HG03196 (cell line): ENCODE results near the gene PCNT.
"Not testable (repeated sequence)": the region's sequence is repeated elsewhere in the genome, so short reads cannot be mapped to it uniquely, and the experiment has no call there.

Experiments
- ATAC-seq: cut with Tn5 transposase; IDR thresholded peaks from one replicate; pipeline ENCODE4 v1.9.1; 2021; ENCODE audit not compliant: unreplicated experiment

PCNT gene

DNA sequence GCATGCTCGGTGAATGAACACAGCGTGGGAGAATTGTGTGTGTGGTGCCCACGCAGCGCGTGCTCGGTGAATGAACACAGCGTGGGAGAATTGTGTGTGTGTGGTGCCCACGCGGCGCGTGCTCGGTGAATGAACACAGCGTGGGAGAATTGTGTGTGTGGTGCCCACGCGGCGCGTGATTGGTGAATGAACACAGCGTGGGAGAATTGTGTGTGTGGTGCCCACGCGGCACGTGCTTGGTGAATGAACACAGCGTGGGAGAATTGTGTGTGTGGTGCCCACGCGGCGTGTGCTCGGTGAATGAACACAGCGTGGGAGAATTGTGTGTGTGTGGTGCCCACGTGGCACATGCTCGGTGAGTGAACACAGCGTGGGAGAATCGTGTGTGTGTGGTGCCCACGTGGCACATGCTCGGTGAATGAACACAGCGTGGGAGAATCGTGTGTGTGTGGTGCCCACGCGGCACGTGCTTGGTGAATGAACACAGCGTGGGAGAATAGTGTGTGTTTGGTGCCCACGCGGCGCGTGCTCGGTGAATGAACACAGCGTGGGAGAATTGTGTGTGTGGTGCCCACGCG lies 79.4 kb downstream of the PCNT start:
- not testable (repeated sequence) for ATAC-seq

DNA sequence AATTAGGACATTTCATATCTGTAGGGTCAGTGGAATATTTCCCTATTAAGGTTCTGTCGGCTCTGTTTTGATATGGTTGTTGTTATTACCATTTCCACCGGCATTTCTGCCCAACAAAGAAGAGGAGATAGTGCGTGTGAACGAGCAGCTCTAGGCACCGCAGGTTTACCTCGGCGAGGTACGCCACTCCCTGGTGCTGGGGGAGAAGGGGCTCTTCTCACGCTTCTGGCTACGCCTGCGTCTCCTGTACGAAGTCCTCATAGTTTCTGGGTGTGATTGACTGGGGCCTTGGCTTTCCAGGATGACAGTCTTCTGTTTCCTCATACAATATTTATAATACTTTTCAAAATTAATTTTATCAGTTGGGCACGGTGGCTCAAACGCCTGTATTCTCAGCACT lies 80.3 kb downstream of the PCNT start:
- no peak for ATAC-seq

DNA sequence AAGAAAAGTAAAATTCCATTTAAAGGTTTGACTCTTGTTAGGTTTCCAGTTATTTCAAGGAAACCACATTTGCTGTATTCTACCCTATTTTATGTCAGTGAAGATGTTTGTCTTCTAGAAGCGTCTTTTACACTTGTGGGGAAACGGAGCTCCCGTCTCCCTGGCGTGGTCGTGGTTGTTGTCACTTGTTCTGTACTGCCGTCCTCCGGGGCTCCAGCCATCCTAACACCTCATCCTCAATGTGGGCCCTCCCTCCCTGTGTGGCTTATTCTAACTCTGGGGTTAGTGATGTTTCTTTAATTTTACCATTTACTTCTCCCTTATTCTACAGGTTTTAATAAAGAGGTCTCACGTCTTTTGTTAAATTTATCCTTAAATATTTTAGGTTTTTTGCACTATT lies 82.0 kb downstream of the PCNT start:
- no peak for ATAC-seq

DNA sequence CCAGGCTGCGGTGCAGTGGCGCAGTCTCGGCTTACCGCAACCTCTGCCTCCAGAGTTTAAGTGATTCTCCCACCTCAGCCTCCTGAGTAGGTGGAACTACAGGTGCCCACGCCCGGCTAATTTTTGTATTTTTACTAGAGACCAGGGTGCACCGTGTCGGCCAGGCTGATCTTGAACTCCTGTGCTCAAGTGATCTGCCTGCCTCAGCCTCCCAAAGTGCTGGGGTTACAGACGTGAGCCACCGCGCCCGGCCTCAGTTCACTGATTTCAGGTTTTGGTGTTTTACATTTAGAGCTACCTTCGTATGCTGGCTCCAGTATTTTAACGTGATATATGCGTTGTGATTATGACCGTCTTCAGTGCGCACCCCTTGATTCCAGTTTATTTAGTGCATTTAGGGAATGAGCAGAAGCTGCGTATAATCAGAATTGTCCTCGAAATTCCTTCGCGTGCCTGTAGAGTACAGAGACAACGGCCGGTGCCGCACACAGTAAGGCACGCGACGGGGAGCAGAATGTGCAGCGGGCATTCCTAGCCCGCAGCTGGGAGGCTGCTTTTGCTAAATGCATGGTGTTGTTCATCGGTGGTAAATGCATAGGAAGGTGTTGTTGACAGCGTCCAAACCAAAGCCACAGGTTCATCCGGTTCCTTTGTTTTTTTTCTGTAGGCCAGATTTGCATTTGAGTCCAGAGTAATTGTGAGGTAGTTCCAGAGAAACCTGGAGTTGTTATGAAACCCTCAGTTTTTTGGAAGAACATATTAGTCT lies 85.9 kb downstream of the PCNT start:
- no peak for ATAC-seq

DNA sequence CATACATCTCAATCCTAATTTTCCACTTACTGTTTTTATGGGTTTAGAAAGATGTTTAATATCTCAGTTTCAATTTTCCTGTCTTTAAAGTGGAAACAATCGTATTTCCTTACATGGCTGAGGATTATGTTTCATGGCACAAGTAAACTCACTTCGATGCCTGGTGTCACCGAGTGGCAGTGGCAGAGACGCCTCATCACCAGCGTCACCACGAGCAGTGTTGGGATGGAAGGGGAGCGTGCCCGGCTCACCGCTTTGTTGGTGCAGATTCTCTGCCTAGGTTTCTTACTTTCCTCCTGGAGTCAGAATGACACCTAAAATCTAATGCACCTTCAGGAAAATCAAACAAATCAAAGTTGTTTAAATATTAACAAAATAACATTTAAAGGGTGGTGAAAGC lies 86.6 kb downstream of the PCNT start:
- ATAC-seq = no peak

DNA sequence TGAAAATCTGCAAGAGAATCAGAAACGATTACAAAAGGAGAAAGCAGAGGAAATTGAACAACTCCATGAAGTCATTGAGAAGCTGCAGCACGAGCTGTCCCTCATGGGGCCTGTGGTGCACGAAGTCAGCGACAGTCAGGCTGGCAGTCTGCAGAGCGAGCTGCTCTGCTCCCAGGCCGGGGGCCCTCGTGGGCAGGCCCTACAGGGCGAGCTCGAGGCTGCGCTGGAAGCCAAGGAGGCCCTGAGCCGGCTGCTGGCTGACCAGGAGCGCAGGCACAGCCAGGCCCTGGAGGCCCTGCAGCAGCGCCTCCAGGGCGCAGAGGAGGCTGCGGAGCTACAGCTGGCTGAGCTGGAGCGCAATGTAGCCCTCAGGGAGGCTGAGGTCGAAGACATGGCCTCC lies 87.3 kb downstream of the PCNT start:
- ATAC-seq = no peak

DNA sequence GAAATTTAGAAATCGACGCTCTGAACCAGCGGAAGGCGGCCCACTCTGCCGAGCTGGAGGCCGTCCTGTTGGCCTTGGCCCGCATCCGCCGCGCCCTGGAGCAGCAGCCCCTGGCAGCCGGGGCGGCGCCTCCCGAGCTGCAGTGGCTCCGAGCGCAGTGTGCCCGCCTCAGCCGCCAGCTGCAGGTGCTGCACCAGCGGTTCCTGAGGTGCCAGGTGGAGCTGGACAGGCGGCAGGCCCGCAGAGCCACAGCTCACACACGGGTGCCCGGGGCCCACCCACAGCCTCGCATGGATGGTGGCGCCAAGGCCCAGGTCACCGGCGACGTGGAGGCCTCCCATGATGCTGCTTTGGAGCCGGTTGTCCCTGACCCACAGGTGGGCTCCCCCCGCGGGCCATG lies 87.7 kb downstream of the PCNT start:
- no peak for ATAC-seq

DNA sequence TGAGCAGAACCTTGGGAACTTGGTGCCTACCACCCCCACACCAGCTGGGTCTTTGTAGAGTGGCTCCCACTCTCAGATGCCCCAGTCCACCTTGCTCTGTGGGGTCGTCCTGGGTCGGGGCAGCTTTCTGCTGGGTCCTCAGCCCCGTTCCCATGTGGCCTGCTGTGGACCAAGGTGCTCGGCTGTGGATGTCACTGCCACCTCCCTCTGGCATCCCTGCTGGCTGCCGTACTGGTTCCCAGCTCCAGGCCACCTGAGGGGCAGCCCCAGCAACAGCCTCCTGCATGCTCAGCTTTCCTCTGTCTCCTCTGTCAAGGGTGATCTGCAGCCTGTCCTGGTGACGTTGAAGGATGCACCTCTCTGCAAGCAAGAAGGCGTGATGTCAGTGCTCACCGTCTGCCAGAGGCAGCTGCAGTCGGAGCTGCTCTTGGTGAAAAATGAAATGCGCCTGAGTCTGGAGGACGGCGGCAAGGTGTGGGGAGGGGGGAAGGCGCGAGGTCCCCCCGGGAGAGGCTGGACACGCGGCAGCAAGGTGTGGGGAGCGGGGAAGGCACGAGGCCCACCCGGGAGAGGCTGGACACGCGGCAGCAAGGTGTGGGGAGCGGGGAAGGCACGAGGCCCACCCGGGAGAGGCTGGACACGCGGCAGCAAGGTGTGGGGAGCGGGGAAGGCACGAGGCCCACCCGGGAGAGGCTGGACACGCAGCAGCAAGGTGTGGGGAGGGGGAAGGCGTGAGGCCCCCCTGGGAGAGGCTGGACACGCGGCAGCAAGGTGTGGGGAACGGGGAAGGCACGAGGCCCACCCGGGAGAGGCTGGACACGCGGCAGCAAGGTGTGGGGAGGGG lies 88.8 kb downstream of the PCNT start:
- ATAC-seq = no peak

DNA sequence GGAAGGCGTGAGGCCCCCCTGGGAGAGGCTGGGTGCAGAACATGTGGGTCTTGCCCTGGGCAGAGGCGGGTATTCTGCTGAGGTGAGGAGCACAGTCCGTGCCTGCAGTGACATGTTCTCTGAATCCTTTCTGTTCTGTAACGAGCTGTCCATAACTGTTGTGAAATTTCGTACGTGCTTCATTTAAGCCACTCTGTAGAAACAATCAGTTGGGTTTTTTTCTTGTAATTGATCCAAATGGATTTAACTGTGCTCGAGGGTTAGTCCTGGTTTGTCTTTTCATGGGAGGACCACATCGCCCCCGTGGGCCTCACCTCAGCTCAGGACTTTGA lies 89.4 kb downstream of the PCNT start:
- no peak for ATAC-seq

DNA sequence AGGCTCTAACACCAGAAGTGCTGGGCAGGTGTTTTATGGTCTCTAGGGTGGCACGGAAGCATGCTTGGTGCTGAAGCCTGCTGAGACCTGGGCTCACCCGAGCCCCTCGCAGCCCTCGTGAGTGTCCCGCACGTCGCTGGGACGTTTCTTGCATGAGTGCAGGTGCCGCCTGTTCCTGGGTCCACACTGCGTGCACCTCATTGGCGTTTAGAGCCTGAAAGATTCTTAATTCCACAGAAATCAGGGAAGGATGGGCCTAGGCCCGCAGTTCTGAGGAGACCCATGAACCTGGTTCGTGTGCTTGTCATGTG lies 91.0 kb downstream of the PCNT start:
- ATAC-seq = no peak

DNA sequence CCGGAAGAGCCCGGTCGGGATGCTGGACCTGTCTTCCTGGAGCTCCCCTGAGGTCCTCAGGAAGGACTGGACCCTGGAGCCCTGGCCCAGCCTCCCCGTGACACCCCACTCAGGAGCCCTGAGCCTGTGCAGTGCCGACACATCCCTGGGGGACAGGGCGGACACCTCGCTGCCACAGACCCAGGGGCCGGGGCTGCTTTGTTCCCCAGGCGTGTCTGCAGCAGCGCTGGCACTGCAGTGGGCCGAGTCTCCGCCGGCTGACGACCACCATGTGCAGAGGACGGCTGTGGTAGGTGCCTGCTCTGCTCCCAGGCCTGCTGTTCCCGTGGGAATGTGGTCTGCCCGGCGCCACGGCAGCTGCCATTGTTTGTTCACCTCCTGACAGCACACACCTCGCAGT lies 92.6 kb downstream of the PCNT start:
- no peak for ATAC-seq

DNA sequence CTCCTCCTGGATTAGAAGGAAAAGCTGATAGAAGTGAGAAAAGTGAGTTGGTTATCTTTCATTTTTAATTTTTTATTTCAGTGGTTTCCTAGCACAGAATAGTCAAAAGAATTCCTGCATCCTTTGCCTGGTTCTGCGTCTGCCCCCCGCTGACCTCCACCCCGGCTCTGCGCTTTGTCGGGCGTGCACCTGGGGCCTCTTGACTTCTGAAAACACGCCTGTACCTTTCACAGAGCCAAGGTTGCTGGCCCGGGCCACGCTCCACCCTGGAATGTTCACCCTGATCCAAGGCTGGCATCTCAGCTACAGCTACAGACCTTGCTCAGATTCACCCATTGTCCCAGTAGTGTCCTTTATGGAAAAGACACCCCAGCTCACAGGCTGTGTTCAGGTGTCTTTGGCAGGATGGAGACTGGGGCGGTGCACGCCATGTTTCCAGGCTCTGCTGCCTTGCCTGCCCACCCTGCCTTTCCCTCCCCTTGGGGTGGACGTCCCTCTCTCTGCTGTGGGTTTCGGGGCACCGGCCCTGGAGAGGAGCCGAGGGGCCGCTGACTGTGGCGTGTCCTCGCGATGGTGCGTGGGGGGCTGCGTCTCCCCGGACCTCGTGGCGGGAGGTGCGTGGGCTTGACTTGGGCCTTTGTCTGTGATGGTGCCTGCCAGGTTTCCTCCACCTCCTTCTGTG lies 94.5 kb downstream of the PCNT start:
- no peak for ATAC-seq

DNA sequence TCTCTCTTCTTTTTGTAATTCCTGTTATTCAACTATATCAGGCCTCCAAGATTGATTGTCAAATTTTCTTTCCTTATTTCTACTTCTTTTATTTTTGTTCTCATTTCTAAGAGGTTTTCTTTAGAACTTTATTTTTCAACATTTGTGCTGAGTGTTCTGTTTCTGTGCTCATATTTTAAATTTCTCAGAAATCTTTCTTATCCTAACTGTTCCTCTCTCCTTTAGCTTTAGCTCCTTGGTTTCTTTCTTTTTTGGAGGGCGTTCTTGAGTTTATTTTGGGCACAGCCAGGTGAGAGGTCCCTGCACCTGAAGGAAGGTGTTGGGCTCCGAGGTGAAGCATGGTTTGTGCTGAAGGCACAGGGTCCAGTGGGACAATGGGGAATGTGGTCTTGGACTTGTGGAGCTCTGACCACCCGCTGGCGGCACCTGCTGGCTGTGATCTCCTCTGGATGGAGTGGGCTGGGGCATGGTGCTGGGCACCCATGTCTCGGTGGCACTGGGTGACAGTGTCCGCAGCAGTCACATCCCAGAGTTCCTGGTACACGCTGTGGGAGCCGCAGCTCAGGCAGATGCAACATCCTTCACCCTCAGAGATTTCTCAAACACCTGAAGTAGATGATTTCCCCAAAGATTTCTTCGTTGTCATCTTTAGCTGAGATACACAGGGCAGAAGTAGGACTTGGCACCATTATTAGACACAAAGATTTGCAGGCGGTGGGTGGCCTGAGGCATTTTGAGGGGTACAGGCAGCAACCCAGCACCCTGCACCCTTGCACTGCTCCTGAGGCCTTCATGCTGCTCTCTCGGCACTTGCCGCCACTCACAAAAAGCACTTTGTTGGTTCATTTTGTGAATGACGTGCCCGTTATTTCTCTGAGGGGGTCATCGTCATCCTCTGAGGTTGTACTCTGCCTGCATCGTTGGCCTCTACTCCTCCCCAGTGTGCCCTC lies 96.6 kb downstream of the PCNT start:
- no peak for ATAC-seq

DNA sequence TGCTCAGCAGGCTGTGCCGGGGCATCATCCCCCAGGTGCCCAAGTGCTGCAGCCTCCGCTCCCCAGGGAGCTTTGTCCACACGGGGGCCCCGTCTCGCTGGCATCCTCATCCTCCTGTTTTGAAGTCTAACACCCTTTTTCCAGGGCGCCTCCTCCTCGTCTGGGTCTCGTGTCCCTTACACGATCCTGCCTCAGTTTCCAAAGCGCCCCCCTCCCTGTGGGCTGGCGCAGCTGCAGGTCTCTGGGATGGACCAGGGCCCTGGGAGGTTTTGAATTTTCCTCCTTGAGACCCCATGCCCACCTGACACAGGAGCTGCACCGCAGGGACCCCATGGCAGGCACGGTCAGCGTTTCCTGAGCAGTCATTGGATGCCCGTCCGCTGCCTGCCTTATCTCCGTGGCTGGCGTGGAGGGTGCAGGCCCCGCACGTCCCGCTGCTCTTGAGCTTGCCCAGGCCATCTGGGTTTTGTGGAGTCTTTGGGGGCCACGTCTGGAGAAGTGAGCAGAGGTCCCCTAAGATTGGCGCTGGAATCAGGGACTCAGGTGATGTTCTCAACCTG lies 97.3 kb downstream of the PCNT start:
- ATAC-seq = no peak

DNA sequence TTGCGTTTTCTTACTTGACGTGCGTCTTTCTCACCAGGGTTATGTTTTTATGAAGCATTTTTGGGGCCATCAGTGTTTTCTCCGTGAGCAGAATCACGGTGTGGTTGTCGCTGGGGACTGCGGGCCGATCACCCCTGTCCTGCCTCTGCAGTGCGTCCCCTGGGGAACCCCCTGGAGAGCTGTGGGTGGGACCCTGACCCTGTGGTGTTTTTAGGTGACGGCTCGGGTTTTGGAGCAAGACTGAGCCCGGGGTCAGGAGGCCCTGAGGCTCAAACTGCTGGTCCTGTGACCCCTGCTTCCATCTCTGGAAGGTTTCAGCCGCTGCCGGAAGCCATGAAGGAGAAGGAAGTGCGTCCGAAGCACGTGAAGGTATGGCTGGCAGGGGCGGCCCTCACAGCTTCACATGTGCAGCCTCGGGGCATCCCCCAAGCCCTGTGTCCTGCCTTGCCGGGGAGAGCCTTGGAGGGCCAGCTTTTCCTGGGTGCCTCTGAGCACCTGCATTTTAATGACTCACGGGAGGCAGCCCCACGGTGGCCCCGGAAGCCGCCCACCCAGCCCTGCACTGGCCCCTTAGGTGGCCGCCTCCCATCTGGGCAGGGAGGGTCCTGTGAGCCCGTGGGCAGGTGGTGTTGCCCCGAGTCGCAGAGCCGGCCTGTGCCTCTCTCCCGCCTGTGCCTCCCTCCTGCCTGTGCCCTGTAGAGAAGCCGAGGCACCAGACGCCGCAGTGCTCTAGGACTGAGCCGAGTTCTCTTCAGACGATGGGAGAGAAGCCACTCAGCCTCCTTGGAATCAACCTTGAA lies 98.0 kb downstream of the PCNT start:
- no peak for ATAC-seq

DNA sequence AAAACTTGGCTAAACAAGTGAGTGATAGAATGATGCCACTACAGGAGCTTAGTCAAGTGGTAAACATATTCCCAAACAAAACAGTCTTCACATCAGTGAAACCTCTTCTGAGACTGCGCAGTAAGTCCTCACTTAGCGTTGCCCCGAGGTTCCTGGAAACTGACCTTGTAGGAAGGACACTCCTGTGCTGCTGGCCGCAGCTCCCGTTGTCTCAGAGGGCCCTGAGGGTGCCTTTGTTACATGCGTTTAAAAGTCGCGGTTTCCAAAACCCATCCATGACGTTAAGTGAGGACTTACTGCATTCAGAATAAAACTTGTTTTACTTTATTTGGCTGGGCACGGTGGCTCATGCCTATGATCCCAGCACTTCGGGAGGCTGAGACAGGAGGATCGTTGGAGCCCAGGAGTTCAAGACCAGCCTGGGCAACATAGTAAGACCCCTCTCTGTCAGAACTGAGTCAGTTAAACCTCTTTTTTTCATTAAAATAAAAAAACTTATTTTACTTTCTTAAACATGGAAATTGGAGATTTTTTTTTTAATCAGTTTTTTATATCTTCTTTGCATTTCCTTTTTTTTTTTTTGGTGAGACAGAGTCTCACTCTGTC lies 98.8 kb downstream of the PCNT start:
- ATAC-seq = no peak

DNA sequence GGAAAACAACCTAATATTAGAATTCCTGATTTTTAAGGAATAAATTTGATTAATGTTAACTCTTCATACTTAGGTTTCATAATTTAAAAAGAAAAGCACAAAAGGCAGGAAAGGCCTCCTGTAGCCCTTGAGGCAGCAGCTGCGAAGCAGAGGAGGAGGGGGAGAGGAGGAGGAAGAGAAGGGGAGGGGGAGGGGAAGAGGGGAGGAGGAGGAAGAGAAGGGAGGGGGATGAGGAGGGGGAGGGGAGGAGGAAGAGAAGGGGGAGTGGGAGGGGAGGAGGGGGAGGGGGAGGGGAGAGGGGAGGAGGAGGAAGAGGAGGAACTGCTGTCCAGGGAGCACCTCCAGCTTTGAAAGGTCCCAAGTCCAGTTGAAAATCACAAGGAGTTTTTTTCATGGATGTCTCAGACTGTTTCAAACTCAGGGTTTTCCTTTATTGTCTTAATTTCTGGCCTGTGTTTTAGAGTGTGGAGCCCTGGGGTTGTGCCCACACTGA lies 99.6 kb downstream of the PCNT start:
- ATAC-seq = no peak

DNA sequence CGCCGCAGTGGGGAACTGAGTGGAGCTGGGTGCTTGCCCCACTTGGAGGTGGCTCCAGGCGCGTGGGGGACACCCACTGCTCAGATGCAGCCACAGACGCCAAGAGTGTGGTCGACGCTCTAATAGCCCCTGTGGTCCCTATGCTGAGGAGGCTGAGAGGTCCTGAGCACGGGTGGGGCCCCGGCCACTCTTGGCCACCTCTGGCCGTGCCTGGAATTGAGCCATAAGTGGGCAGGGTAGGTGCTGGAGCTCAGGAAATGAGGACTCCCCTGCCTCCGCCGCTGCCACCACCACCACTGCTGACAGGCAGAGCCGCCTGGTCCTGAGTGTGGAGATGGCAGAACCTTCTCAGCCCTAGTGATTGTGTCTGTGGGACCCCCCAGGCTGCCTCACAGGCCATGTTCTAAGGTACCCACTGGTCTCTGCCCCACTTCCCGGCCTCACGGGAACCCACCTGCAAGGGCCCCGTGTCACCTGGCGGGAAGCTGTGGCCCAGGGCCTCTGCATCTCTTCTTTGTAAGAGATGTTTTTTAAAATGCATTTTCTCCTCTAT lies 100.2 kb downstream of the PCNT start:
- no peak for ATAC-seq

DNA sequence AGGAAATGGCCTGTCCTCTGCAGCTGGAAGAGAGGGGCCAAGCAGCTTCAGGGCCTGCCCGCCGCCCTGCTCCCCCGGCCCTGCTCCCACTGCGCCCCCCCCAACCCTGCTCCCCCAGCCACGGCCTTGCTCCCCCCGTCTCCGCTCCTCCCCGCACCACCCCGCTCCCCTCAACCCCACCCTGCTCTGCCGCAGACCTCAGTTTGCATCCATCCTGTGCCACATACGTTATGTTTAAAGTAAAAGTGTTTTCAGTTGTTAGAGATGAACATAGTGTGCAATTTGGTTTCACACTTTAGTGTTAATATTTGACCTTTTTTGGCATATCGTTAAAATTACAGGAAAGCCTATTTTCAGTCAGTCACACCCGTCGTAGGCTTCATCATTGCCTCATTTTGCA lies 100.7 kb downstream of the PCNT start:
- no peak for ATAC-seq
